Heart left ventricle (tissue), 16 donors: ENCODE data around the gene ACKR1. TPM values are rescaled to one million over a fixed set of nuclear protein-coding genes. Genes with fewer than 3 reads are reported as not detected.
A peak's percentile ranks its signal among the peaks of the same experiment; 100 is the strongest.

Experiments used
- ATAC-seq, 4 donors: fragments of 200-7000 bp; cut with Tn5 transposase; one replicate each; pipeline ENCODE4 v1.9.1; 2020 to 2022; ENCODE audit warnings: moderate library complexity in 4 of 4, mild to moderate bottlenecking in 3 of 4, moderate number of reproducible peaks in 1 of 4
- DNase-seq, 5 donors: peaks; one replicate each; pipeline ENCODE4 v3.0.0-alpha.2; 2020
- H3K27ac ChIP-seq, 12 donors: fragments of 200-600 bp; sonication (generic) in 4 of 12; one replicate each; pipeline versions ENCODE4 v1.5.0 to v1.8.0; 2016 to 2022; ENCODE audit warnings: mild to moderate bottlenecking in 2 of 12
- H3K27me3 ChIP-seq, 9 donors: fragments of 200-600 bp; sonication (generic) in 2 of 9; one replicate each; pipeline versions ENCODE4 v1.5.1 to v1.8.0; 2016 to 2022; ENCODE audit warnings: mild to moderate bottlenecking in 3 of 9
- H3K36me3 ChIP-seq, 9 donors: fragments of 200-600 bp; sonication (generic) in 2 of 9; one replicate each; pipeline versions ENCODE4 v1.5.0 to v1.8.0; 2018 to 2022; ENCODE audit warnings: mild to moderate bottlenecking in 2 of 9
- H3K4me1 ChIP-seq, 12 donors: fragments of 200-600 bp; sonication (generic) in 4 of 12; one replicate each; pipeline versions ENCODE4 v1.5.0 to v1.8.0; 2016 to 2022; ENCODE audit warnings: mild to moderate bottlenecking in 3 of 12
- H3K4me3 ChIP-seq, 12 donors: fragments of 200-600 bp; sonication (generic) in 4 of 12; one replicate each; pipeline versions ENCODE4 v1.5.0 to v1.8.0; 2017 to 2022; ENCODE audit warnings: mild to moderate bottlenecking in 9 of 12, moderate library complexity in 4 of 12
- H3K9me3 ChIP-seq, 12 donors: fragments of 200-600 bp; sonication (generic) in 4 of 12; one replicate each; pipeline versions ENCODE4 v1.5.0 to v1.8.0; 2016 to 2022; ENCODE audit warnings: mild to moderate bottlenecking in 1 of 12
- CTCF ChIP-seq, 12 donors: fragments of 200-600 bp; sonication (generic) in 4 of 12; IDR thresholded peaks; one replicate each; pipeline versions ENCODE4 v1.5.0 to v1.8.0; 2018 to 2022; ENCODE audit warnings: antibody characterized with exemption in 12 of 12, mild to moderate bottlenecking in 5 of 12
- POLR2A ChIP-seq, 2 donors: fragments of 450-650 bp; IDR thresholded peaks; one replicate each; pipeline ENCODE4 v1.6.1; 2017; ENCODE audit warnings: antibody characterized with exemption in 2 of 2, mild to moderate bottlenecking in 2 of 2, moderate library complexity in 2 of 2
- WGBS, 4 donors: extraction: QIAGEN DNeasy Blood & Tissue Kit in 2 of 4; methylation state at CpG; one replicate each; pipeline versions ENCODE4 v1.1.5 to v1.1.7; 2013 to 2018; 5-methylcytosine and 5-hydroxymethylcytosine counted together
- intact Hi-C, 10 donors: fragments of 100-400 bp; cut with DNase I; formaldehyde crosslinking; loops; one replicate each; pipeline versions ENCODE4 v1.11.1 to v1.14.2; 2022
- polyA plus RNA-seq, 2 donors: library from polyadenylated mRNA; stranded (reverse); fragments of 200-250 nt; gene quantifications; one replicate each; pipeline ENCODE4 v1.2.3, GENCODE V29; 2013
- total RNA-seq, 9 donors: library from RNA; depleted of rRNA in 2 of 9; stranded (reverse); fragments of >200 nt in 2 of 9; fragmentation: NEBNext Ultra II Directional in 3 of 9; extraction: Animal tissue kit (Norgen Biotek cat#: 25700) in 3 of 9; gene quantifications; one replicate each; pipeline versions ENCODE4 v1.1.0 to v1.2.4, GENCODE V29; 2016 to 2023
- donor health status: ischemic (EF 13 %, LVEDD 7.1; RV severe dilation, severe dysfunction).
- donor health status: healthy with polysubstance abuse.
- donor health status: DM: no; HTN: yes; CAD: no.
- donor health status: DM: no; HTN: no; CAD: no.
- donor health status: ischemic (EF 25% LVEDD 6.9; RV normal size, moderate dysfunction).
- donor health status: ischemic (EF 25% LVEDD 5.7; RV mildly dilated, moderate dysfunction).
- donor health status: healthy.
- donor health status: DM: yes; HTN: yes; CAD: no.
- donor health status: ischemic (EF 35%, LVEDD 5.7; RV mildly dilated, moderate dysfunction).
- donor health status: nonischemic (EF 11% LVEDD 7.7; RV severe dilation, severe dysfunction).
- donor health status: DM: yes; HTN: yes; CAD: no.
- donor health status: PGD.
- donor health status: ischemic (EF 29% LVEDD 5.4; RV normal size, mild dysfunction).
- donor health status: nonischemic (EF 23%, LVEDD 6.1; RV moderate dilation, normal function).

ACKR1 gene
- total and polyA plus RNA-seq, 11 donors: 7.5 to 56.0 (median 19.1) TPM

DNA sequence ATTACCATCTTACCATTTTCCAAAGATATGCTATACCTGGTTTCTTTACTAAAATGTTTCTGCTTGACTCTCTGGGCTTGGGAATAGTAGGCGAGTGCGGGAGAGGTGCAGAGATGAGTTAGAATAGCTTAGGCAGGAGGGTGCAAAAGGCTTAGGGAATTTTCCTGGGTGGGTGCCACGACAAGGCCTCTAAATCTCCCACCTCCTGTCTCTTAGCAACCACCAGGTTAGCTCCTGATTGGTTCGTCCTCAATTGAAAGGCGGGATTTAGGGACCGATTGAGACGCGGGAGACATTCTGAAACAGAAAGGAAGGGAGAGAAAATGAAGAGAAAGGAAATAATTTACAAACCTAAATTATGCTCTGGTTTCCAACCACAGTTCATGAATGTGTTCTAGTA, 3.1 kb downstream of the ACKR1 start:
- WGBS, 4 donors: 20 to 37% (median 32%) methylated on average over 8 of the region's 8 CpGs
- ATAC-seq (no peak), DNase-seq (no peak)
- TF ChIP-seq CTCF (IDR thresholded peaks at IDR 0.05) (no peak), POLR2A (IDR thresholded peaks at IDR 0.05) (no peak)
- intact Hi-C loops: no loop called here
- Histone ChIP-seq H3K4me1 (peaks cover 0 to 6% (median 0%) of the 10 kb centered on the region in 12 donors), H3K27ac (no peak overlapping the region), H3K36me3 (no peaks in the 10 kb centered on the region), H3K27me3 (peaks cover 0 to 79% (median 21%) of the 10 kb centered on the region in 9 donors), H3K9me3 (no peaks in the 10 kb centered on the region), H3K4me3 (peak overlapping the region in 1 of 12 donors; percentile 50)

DNA sequence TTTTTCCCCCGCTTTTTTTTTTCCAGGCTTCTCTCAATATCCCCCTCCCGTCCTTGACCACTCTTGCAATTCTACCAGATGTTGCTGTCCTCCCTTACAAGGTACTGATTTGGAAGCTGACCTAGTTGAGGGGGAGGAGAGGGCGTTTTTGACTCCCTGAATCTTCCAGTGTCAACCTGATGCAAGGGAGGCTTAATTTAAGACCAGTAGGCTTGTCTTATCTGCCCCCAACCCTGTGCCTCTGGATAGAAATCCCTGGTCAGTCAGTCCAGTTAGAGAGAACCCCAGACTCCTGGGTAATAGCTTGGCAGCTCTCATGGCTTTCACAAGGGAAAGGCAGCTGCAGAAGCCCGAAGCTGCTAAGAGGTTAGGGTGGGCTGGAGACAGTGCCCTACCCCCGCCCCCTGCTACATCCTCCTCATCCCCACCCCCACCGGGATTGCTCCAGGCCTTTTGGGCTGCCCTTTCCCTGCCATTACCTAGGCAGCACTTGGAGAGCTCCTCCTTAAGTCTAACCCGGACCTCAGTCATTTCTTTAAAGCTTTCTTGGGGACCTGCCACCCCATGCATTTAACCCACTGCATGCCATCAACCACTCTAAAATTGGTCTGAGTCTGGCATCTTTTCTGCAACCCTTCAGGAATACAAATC, 3.6 kb downstream of the ACKR1 start:
- Histone ChIP-seq H3K4me1 (peaks cover 0 to 6% (median 0%) of the 10 kb centered on the region in 12 donors), H3K4me3 (peak overlapping the region in 1 of 12 donors; percentile 50), H3K9me3 (no peaks in the 10 kb centered on the region), H3K27me3 (peaks cover 0 to 79% (median 21%) of the 10 kb centered on the region in 9 donors), H3K36me3 (no peaks in the 10 kb centered on the region), H3K27ac (no peak overlapping the region)
- TF ChIP-seq CTCF (IDR thresholded peaks at IDR 0.05) (no peak), POLR2A (IDR thresholded peaks at IDR 0.05) (no peak)
- DNase-seq (no peak), ATAC-seq (no peak)
- WGBS, 4 donors: 7 to 20% (median 11%) methylated on average over 4 to 7 of the region's 7 CpGs
- intact Hi-C loops: no loop called here

- H3K27me3 ChIP-seq: peaks cover 0 to 75% (median 21%) of the 10 kb centered on the region in 9 donors
- DNase-seq: no peak
- no peak overlapping the region for H3K4me3 ChIP-seq
- intact Hi-C loops: no loop called here
- WGBS, 4 donors: 74 to 84% (median 75%) methylated on average over 7 of the region's 7 CpGs
- H3K4me1 ChIP-seq: peaks cover 0 to 6% (median 0%) of the 10 kb centered on the region in 12 donors
- H3K9me3 ChIP-seq: no peaks in the 10 kb centered on the region
- TF ChIP-seq CTCF (IDR thresholded peaks at IDR 0.05) (no peak), POLR2A (IDR thresholded peaks at IDR 0.05) (no peak)
- H3K27ac ChIP-seq: no peak overlapping the region
- no peak for ATAC-seq
- H3K36me3 ChIP-seq: no peaks in the 10 kb centered on the region
Measured at GRCh38 chr1:159209061-159209460, 4.4 kb downstream of the ACKR1 start.

DNA sequence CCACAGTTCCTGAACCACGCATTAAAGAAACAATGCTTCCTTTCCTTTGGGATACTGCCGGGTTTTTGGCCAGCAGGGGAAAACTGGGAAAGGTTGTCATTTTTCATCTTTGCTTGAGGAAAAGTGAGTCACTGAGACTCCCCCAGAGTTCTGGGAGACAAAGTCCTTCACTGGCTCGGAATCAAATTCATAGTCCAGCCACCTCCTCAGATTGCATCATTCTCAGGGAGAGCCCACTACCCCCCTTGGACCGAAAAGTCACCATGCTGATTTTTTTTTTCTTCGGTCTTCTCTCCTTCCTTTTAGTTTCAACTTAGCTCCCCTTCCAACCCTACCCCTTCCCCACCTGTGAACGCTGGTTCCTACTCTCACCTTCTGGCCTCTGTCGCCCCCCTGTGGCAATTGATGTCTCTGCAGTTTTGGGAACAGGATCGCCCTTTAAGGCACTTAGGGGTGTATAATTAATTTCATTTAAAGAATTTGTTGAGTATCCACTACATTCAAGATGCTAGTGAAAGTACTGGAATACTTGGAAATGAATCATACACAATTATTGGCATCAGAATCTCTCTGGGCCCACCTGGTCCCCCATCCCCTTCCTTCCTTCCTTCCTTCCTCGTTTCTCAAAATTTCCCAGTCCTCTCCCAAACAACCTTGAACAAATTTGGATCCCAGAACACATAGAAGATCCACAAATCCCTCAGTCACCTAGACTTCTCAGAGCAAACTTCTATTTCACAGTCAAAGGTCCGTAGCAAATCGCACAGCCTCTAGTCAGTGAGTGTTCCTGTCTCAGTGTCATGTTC, 6.9 kb downstream of the ACKR1 start:
- intact Hi-C loops: loop anchor here in 7 of 10 donors (1.0 to 10.0 kb wide), 5 partner anchors 49 to 673 kb away; no protein-coding TSS in a partner anchor
- ATAC-seq (peak in 3 of 4 donors; percentile 26 to 39 (median 34)), DNase-seq (no peak)
- Histone ChIP-seq H3K4me1 (peaks cover 0 to 6% (median 0%) of the 10 kb centered on the region in 12 donors), H3K4me3 (no peak overlapping the region), H3K27me3 (peaks cover 0 to 60% (median 14%) of the 10 kb centered on the region in 9 donors), H3K9me3 (no peaks in the 10 kb centered on the region), H3K27ac (no peak overlapping the region), H3K36me3 (no peaks in the 10 kb centered on the region)
- 24 to 29% (median 26%) methylated on average over 11 of the region's 11 CpGs for WGBS, 4 donors
- no peak for TF ChIP-seq POLR2A (IDR thresholded peaks at IDR 0.05)
- peak; percentile 59 to 80 (median 71) for TF ChIP-seq CTCF (IDR thresholded peaks at IDR 0.05)
